HG03565 (cell line): ENCODE results near the gene IL1RAPL2.
"Not testable (repeated sequence)": the region's sequence is repeated elsewhere in the genome, so short reads cannot be mapped to it uniquely, and the experiment has no call there.

Experiments
- ATAC-seq: cut with Tn5 transposase; IDR thresholded peaks from one replicate; pipeline ENCODE4 v1.9.1; 2021; ENCODE audit warnings: mild to moderate bottlenecking, moderate library complexity; ENCODE audit not compliant: unreplicated experiment

IL1RAPL2 gene

DNA sequence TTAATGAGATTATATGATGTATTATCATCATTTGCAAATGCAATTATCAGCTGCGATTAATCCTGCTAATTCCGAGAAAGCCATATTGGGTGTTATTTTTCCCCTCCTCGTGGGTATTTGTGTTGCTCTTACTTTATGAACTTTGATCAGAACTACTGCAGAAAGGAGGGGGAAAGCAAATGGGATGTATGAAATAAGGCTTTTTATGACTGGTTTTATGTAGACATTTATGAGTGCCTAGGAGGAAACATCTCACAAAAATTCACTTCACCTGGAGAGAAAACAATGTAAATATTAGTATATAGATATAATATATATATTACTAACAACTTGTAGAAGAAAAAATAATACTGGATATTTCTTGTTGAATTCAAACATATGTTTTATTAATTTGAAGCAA, 440.1 kb downstream of the IL1RAPL2 start:
- ATAC-seq = no peak

DNA sequence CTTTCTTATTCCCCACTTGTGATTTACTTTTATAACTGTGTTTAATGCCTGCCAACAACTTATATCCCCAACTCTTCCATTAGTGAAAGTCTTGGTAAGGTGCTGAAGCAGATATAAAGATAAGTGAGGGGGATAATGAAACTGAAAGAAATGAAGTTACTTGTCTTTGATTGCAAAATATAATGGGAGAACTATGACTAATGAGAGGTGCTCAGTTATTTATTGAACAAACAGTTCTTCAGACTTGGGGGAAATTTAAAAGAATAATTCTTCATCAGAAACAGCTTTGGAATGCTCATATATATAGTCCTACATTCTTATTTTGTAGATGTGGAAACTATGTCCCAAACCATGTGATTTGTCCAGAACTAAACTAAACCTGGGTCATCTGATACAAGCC, 441.0 kb downstream of the IL1RAPL2 start:
- no peak for ATAC-seq

DNA sequence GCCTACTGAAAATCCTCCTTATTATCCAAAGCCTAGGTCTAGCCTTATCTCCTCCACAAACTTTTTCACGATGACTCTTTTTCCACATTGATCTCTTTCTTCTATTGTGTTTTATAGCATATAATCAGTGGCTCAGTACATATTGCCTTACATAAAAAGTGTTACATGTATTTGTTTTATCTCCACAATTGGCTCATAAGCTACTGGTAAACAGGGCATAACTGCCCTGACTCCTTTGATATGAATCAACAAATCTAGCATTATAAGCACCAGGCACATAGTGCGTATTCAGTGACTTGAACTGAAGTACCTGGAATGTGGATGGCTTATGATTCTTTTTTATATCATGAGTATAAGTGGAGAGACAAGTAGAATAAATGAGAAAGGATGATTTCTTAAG, 447.7 kb downstream of the IL1RAPL2 start:
- no peak for ATAC-seq

DNA sequence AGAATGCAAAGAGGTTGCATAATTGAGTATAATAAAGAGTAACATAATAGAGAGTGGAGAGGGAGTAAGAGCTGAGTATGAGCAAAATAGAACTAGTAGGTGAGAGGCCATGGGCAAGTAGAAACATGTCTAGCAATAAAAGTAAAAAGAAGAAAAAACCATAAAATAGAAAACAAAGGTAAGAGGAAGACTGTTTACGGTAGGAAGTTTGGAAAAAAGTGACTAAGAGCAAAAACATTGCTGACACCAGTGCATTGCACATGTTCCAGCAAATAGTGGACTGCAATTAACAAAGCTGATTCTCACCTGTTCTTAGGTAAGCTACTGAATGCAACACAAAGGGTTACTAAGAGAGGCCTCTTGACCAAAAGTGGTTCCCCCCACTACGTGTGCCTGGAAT, 451.6 kb downstream of the IL1RAPL2 start:
- no peak for ATAC-seq

DNA sequence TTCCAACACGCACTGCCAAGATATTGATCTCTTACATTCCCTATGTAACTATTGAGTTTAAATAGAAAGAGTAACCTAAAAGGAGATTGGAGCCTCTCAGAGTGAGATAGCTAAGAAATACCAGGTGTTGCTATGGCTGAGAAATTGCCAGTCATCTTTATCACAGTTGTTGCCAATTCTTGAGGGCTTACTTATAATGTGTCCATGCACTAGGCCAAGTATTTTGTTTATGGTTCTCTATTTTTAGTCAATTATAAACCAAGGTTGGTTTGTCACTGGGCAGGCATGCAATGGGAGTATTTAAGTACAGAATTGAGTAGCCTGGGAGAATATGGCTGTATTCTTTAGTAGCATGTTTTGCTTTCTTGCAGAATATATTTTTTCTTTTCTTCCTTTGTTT, 452.9 kb downstream of the IL1RAPL2 start:
- ATAC-seq = no peak

DNA sequence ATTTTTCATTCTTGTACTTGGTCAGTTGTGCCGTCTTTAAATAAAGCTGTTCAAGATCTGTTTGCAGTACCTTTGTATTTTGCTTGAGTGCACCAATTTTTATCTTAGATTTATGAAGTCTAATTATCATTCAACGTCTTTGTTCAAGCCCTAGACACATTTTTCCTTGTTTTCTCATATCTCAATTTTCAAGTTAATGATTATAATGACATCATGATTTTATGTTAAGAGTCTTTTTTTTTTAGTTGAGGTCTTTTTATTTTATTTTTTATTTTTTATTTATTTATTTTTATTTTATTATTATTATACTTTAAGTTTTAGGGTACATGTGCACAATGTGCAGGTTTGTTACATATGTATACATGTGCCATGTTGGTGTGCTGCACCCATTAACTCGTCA, 463.0 kb downstream of the IL1RAPL2 start:
- not testable (repeated sequence) for ATAC-seq

DNA sequence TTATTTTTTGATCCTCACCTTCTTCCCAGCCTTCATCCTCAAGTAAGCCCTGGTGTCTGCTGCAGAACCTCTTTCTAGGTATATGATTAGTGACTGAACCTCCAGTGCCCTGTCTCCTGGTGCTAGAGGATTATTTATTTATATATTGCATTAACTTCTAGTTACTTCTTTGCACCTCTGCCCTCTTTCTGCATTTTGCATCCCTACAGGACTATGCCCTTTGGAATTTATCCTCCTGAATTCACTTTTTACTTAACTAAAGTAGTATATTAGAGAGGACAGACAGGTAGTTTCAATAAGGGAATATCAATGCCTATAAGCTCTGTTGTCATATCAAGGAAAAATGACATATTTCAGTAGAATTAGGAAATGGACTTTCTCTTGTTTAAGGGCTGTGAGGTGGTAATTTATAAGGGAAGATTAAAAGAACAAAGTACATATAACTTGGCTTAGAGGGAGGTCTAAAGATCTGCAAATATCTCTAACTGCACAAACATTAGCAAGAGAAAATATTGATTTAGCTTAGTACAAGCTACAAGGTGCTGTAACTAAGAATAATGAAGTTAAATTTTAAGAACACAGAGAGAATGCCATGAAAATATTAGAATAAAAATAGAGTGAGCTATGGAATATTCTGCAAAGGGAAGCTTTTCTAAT, 472.8 kb downstream of the IL1RAPL2 start:
- ATAC-seq = no peak

DNA sequence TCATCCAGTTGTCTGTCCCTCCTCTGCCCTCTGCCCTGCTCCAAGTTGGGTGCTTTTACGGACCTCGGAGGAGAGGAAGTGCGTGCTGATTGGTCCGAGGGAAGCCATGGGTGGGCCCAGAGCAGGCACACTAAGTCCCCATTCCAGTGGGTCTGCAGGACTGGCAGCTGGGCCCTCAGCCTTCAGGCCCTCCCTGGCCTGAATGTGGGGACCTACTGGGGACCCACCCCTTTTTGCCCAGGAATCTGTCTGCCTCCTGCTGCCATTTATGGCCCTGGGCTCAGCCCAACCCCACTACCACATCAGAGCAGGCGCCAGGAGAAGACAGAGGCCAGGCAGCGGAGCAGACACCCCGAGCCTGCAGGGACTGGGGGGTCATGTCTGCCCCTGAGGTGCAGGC, 484.9 kb downstream of the IL1RAPL2 start:
- no peak for ATAC-seq

DNA sequence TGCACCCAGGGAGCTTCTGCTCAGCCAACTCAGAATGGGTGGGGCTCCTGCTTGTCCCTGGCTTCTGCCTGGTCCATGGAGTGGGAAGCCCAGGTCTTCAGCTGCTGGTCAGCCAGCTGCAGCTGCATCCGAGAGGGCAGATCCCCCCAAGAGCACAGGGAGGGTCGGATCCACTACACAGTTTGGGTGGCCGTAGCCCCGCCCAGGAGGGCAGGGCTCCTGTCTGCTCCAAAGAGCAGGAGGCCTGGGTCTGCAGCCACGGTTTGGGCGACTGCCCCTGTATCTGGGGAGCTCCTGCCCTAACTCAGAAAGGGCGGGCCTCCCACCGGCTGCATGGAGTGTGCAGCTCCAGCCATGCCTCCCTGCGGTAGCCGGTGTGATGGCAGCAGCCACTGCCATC, 485.4 kb downstream of the IL1RAPL2 start:
- ATAC-seq = no peak

DNA sequence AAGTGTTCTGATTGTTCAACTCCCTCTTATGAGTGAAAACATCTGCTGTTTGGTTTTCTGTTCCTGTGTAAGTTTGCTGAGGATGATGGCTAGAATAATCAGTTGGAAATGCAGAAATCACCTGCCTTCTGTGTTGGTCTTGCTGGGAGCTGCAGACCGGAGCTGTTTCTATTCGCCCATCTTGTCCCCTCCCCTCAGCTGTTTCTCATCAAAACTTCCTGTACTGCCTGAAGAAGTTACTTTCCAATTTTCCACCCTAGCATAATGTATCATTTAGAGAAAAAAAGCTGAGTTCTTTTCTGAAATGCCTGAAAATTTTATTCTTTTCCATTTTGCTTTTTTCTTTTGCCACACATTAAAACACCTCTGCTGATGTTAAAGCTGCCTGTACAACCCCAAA, 486.9 kb downstream of the IL1RAPL2 start:
- ATAC-seq = no peak

DNA sequence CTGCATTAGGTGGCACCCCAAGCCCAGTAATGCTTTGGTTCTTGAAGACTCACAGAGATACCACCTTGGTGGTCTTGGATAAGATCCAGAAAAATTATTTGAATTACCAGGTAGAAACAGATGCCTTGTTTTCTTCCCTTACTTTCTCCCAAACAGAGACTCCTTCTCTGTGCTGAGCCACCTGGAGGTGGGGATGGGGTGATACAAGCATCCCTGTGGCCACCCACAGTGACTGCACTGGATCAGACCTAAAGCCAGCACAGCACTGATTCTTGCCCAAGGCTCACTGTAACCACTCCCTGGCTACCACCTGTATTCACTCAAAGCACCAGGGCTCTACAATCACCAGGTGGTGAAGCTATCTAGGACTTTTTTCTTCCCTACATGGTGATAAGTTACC, 497.7 kb downstream of the IL1RAPL2 start:
- no peak for ATAC-seq

DNA sequence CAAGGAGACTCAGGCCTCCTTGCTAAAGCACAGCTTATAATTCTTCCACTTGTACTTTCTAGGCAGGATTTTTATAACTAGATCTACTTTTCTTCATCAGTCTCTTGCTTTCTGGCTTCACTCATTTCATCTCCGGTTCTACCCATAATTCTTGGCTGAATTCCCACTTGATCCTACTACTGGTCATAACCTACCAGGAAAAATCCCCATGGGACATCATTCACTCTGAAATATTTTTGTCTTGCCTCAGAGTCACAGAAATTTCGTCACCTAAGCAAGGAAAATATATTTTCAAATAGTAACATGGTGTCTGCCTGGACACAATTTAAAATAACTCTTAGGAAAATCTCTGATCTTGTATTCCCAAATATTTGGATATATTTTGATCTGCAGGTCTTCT, 532.2 kb downstream of the IL1RAPL2 start:
- ATAC-seq = no peak

DNA sequence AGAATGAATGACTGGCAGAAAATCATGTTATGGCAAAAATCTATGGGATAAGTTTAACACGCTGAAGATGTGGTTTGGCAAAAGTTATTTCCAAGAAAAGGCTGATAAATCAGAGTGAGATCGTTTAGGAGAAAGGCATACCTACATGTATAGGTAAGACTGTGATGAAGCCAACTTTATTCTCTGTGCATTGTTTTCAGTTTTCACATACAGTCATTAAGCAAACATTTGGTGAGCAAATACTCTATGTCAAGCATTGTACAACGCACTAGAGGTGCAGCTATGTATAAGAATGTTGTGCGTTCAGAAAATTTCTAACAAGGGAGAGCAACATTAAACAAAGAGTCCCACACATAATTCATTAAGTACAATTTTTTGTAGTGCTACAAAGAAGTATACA, 532.8 kb downstream of the IL1RAPL2 start:
- ATAC-seq = no peak

DNA sequence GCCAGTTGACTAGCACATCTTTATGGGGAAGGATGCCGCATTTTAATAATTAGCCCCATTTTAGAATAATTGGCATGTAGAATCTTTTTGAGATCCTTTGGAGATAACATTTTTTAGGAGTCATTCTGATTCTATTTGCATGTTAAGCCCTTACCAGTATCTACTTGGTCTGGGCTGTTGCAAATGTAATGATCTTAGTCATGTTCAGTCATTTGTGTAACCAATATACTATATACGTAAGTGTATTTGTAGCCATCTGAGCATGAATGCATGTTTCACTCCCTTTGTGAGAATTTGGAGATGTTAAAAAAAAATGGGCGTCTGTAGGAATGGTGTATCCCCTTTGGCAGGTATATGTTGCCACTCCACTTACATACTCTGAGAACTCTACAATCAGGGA, 535.4 kb downstream of the IL1RAPL2 start:
- ATAC-seq = peak; percentile 59

DNA sequence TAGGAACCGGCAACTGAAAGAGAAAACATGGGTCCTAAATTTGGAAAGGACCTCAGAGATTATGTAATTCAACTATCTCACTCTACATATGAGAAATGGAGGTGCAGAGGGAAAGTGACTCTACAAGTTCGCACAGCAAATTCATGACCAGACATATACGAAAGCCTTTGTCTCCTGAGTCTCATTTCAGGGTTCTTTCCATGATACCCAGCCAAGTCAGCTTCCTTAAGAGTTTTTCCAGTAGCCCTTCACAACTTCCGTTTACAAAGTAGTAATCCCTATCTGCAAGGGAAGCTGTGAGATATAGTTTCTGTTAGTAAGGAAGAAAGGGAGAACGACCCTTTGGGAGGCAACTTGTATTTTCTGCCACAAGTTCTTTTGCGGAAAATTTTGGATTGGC, 543.9 kb downstream of the IL1RAPL2 start:
- ATAC-seq = no peak

DNA sequence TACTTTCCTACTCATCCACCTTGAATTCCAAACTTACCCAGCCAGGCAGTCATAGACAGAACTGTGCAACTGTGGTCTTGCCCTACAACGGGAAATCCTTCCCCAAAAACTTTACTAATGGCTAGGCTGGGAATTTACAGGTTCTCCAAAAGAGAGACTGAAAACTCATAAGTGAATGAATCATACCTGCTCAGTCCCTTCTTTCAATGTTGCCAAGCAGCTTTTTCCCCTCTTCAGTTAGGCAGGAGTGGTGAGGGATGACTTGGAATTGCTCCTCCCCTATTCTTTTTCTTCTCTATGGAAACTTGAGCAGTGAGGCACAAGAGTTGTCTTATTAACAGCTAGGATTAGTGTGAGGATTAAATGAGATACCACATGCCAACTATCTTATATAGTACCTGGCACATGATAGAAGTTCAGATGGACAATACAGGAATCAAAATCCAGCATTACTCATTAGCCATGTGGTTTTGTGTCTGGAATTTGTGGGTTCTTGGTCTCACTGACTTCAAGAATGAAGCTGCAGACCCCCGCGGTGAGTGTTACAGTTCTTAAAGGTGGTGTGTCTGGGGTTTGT, 548.6 kb downstream of the IL1RAPL2 start:
- ATAC-seq = no peak

DNA sequence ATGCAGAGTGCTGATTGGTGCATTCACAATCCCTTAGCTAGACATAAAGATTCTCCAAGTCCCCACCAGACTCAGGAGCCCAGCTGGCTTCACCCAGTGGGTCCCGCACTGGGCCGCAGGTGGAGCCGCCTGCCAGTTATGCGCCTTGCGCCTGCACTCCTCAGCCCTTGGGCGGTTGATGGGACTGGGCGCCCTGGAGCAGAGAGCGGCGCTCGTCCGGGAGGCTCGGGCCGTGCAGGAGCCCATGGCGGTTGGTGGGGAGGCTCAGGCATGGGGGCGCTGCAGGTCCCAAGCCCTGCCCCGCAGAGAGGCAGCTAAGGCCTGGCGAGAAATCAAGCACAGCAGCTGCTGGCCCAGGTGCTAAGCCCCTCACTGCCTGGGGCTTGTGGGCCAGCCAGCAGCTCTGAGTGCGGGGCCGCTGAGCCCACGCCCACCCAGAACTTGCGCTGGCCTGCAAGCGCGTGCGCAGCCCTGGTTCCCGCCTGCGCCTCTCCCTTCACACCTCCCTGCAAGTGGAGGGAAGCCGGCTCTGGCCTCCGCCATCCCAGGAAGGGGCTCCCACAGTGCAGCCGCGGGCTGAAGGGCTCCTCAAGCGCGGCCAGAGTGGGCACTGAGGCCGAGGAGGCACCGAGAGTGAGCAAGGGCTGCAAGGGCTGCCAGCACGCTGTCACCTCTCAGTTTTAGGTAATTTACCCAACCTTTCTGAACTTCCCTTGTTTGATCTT, 549.8 kb downstream of the IL1RAPL2 start:
- not testable (repeated sequence) for ATAC-seq

DNA sequence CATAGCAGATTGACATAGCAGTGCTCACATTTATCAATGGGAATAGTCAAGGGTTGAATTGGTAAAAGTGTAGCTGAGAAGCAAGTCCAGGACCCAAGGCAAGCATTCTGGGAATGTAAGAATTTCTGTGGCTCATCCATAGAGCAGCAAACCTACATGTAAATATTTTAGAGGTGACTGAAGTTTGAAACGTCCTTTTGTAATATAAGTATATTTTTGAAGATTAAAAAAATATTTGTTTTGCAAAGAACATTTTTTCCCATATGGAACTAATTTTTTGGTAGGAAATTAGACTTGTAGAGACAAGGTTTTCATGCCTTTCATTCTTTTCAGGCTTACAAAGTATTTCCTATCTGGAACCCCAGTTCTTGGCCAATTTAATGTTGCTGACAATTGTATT, 550.5 kb downstream of the IL1RAPL2 start:
- ATAC-seq = no peak

DNA sequence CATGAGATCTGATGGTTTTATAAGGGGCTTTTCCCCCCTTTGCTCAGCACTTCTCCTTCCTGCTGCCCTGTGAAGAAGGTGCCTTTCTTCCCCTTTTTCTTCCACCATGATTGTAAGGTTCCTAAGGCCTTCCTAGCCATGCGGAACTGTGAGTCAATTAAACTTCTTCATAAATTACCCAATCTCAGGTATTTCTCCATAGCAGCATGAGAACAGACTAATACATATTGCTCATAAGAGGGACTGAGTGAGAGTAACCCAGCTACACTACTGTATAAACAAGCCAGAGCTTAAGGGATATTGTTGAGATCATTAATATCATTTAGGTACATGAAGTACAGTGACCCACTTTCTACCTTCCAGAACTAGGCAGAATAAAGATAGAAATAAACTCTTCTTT, 551.6 kb downstream of the IL1RAPL2 start:
- no peak for ATAC-seq

DNA sequence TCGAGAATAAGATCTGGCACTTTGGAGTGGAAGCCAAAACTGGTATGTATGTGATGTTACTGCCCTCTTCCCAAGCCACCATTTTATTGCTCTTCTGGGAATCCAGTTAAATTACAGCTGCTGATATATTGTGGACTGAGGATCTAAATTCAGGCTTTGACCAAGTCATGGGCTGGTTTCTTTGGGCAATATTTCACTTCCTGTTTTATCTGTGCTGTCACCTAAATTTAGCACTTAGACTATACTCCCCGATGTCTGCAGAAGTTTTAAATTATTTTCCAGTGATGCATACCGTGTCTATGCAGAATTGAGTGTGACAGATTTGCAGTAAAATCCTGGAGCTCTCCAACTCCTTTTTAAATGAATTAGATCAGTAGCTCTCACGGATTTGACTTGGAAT, 554.5 kb downstream of the IL1RAPL2 start:
- no peak for ATAC-seq

DNA sequence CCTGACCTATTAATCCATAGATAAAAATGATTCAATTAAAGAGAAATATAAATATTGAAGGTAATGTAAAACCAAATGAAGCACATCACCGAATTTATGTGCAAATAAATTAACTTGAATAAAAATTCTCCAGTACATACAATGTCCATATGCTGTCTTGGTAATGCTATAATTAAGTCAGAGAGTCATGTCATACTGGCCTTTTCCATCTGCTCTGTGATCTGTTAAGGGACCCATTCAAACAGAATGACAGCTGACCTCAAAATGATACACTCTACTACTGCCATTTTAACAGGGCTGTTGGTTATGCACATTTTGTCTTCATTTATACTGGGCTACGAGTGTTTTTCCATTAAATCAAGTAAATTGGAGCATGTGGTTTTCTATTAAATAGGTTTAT, 555.2 kb downstream of the IL1RAPL2 start:
- ATAC-seq = no peak

DNA sequence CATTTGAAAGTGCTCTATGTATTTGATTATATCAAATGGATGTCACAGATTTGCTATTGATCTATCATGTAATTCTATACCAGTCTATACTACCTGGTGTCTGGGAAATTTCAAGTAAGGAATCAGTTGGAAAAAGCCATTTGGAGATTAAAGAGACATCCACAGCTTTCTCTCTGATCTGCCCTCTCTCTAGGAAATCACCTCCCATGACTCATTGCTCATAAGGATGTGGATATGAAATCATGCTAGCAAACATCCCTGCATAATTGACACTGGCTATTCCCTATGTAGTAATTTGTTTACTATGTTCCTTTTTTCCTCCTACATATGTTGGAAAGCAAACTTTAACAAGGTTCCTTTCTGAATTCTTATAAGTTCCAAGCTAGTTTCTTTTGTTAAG, 560.2 kb downstream of the IL1RAPL2 start:
- no peak for ATAC-seq
